ENCODE measurements around the gene CHCHD2.

- no peak for TF ChIP-seq EGR1 (IDR thresholded peaks at IDR 0.05; ENCODE audit: low read depth)
- TF ChIP-seq POLR2AphosphoS5 (IDR thresholded peaks at IDR 0.05; ENCODE audit: low read depth, low read length): no peak
- TF ChIP-seq POLR2A (IDR thresholded peaks at IDR 0.05; ENCODE audit: borderline replicate concordance, extremely low read depth, insufficient read depth, insufficient read length): no peak
- TF ChIP-seq ZBTB33 (IDR thresholded peaks at IDR 0.05; ENCODE audit: extremely low read depth, insufficient replicate concordance, low read length): no peak
- no peak for TF ChIP-seq CTCF (IDR thresholded peaks at IDR 0.05 in 2 of 3, conservative IDR thresholded peaks at IDR 0.05 in 1 of 3; ENCODE audit: borderline replicate concordance in 1 of 3, insufficient read depth in 1 of 3, low read depth in 2 of 3, low read length in 2 of 3)
- no peak; the same call in 1 of the 2 replicates for TF ChIP-seq RAD21 (IDR thresholded peaks at IDR 0.05; ENCODE audit: low read depth)
- TF ChIP-seq EZH2 (IDR thresholded peaks at IDR 0.05): no peak
- TF ChIP-seq TCF7L2 (IDR thresholded peaks at IDR 0.05; ENCODE audit: borderline replicate concordance, extremely low read depth, insufficient read depth, insufficient read length): no peak
- TF ChIP-seq ELF1 (IDR thresholded peaks at IDR 0.05; ENCODE audit: borderline replicate concordance, low read depth): no peak
- TF ChIP-seq ZNF274 (IDR thresholded peaks at IDR 0.05; ENCODE audit: low read depth, low read length): no peak
- TF ChIP-seq MAX (IDR thresholded peaks at IDR 0.05): no peak
- TF ChIP-seq REST (IDR thresholded peaks at IDR 0.05; ENCODE audit: low read depth): no peak
Measured at GRCh38 chr7:56063500-56063881, 42.8 kb downstream of the CHCHD2 start.

Data from HCT116 (cell line).